WTC11 (cell line): Measurements from ENCODE around the gene DGCR8. TPM values are rescaled to one million over a fixed set of nuclear protein-coding genes. Genes with fewer than 3 reads are reported as not detected.

Experiments used
- ATAC-seq: fragments of 200-7000 bp; cut with Tn5 transposase; 2 replicates; pipeline ENCODE4 v1.10.0; 2021; ENCODE audit warnings: mild to moderate bottlenecking, moderate library complexity
- CTCF ChIA-PET: fragments of 300-600 bp; sonication (Branson Sonifier 250); formaldehyde crosslinking; loops from one replicate; lab custom pipeline; 2021; ENCODE audit warnings: antibody characterized with exemption; lab: Charles Lee
- POLR2A ChIA-PET: fragments of 350-600 bp; sonication (Branson Sonifier 250); formaldehyde crosslinking; loops from one replicate; lab custom pipeline; 2021; ENCODE audit warnings: antibody characterized with exemption; lab: Charles Lee
- DNase-seq: peaks from one replicate; pipeline ENCODE4 v3.0.0; 2021; ENCODE audit warnings: low spot score
- H3K27ac Mint-ChIP-seq: 2 replicates; pipeline ENCODE4 v1.8.0; 2021; ENCODE audit warnings: mixed read lengths
- H3K27me3 Mint-ChIP-seq: 2 replicates; pipeline ENCODE4 v1.8.0; 2021; ENCODE audit warnings: low read depth, mild to moderate bottlenecking, moderate library complexity, mixed read lengths
- H3K36me3 Mint-ChIP-seq: 2 replicates; pipeline ENCODE4 v1.8.0; 2021; ENCODE audit warnings: mixed read lengths
- H3K4me1 Mint-ChIP-seq: 2 replicates; pipeline ENCODE4 v1.8.0; 2022; ENCODE audit warnings: mixed read lengths
- H3K4me3 Mint-ChIP-seq: 2 replicates; pipeline ENCODE4 v1.8.0; 2021; ENCODE audit warnings: mild to moderate bottlenecking, moderate library complexity, mixed read lengths
- H3K9me3 Mint-ChIP-seq: 2 replicates; pipeline ENCODE4 v1.8.0; 2021; ENCODE audit warnings: mixed read lengths
- ARID4B ChIP-seq: sonication (generic); formaldehyde crosslinking; IDR thresholded peaks from 2 replicates; pipeline ENCODE4 v1.8.0; 2023; ENCODE audit warnings: missing genetic modification reagents, mild to moderate bottlenecking, borderline replicate concordance
- CDX4 ChIP-seq: fragments of 250-450 bp; sonication (Bioruptor Pico); IDR thresholded peaks from 2 replicates; pipeline ENCODE4 v1.9.0; 2021; ENCODE audit warnings: moderate library complexity, mild to moderate bottlenecking, inconsistent platforms, borderline replicate concordance
- E2F4 ChIP-seq: sonication (generic); formaldehyde crosslinking; IDR thresholded peaks from 2 replicates; pipeline ENCODE4 v1.8.1; 2022; ENCODE audit warnings: low read depth, mild to moderate bottlenecking, moderate library complexity, missing genetic modification reagents, borderline replicate concordance
- FOXP4 ChIP-seq: sonication (generic); formaldehyde crosslinking; IDR thresholded peaks from 2 replicates; pipeline ENCODE4 v1.8.0; 2022; ENCODE audit warnings: mild to moderate bottlenecking, missing genetic modification reagents
- GRHL2 ChIP-seq: fragments of 250-450 bp; sonication (Bioruptor Pico); IDR thresholded peaks from 2 replicates; pipeline ENCODE4 v1.8.0; 2022; ENCODE audit warnings: mild to moderate bottlenecking, moderate library complexity; ENCODE audit not compliant: insufficient replicate concordance, severe bottlenecking
- HMGA2 ChIP-seq: fragments of 250-450 bp; sonication (Bioruptor Pico); IDR thresholded peaks from 2 replicates; pipeline ENCODE4 v1.4.0; 2021; ENCODE audit warnings: mild to moderate bottlenecking, moderate library complexity
- HMGXB4 ChIP-seq: sonication (generic); formaldehyde crosslinking; IDR thresholded peaks from 2 replicates; pipeline ENCODE4 v1.8.1; 2023; ENCODE audit warnings: mild to moderate bottlenecking, moderate library complexity, missing genetic modification reagents
- IRF2 ChIP-seq: sonication (generic); formaldehyde crosslinking; IDR thresholded peaks from 2 replicates; pipeline ENCODE4 v1.8.0; 2022; ENCODE audit warnings: low read depth, missing genetic modification reagents, borderline replicate concordance
- MAX ChIP-seq: sonication (generic); formaldehyde crosslinking; IDR thresholded peaks from 2 replicates; pipeline ENCODE4 v1.8.0; 2022; ENCODE audit warnings: mild to moderate bottlenecking, missing genetic modification reagents
- MXD4 ChIP-seq: fragments of 250-450 bp; sonication (Bioruptor Pico); IDR thresholded peaks from 2 replicates; pipeline ENCODE4 v1.8.0; 2021; ENCODE audit warnings: mild to moderate bottlenecking, moderate library complexity, borderline replicate concordance
- RELA ChIP-seq: sonication (generic); formaldehyde crosslinking; IDR thresholded peaks from 2 replicates; pipeline ENCODE4 v1.8.1; 2022; ENCODE audit warnings: missing genetic modification reagents, mild to moderate bottlenecking, borderline replicate concordance
- RORB ChIP-seq: fragments of 250-450 bp; sonication (Bioruptor Pico); IDR thresholded peaks from 2 replicates; pipeline ENCODE4 v1.9.0; 2021; ENCODE audit warnings: mild to moderate bottlenecking
- STAT6 ChIP-seq: sonication (generic); formaldehyde crosslinking; conservative IDR thresholded peaks from 2 replicates; pipeline ENCODE4 v1.8.1; 2023; ENCODE audit warnings: mild to moderate bottlenecking, low read depth, missing genetic modification reagents, moderate library complexity
- TEAD1 ChIP-seq: sonication (generic); formaldehyde crosslinking; IDR thresholded peaks from 2 replicates; pipeline ENCODE4 v1.8.0; 2022; ENCODE audit warnings: mild to moderate bottlenecking, missing genetic modification reagents
- ZSCAN18 ChIP-seq: fragments of 250-450 bp; sonication (Bioruptor Pico); IDR thresholded peaks from 2 replicates; pipeline ENCODE4 v2.1.2; 2022; ENCODE audit warnings: mild to moderate bottlenecking, moderate library complexity
- total RNA-seq: library from RNA; stranded (reverse); gene quantifications from 3 replicates; pipeline ENCODE4 v1.2.3, GENCODE V29; 2021

Gene DGCR8
- total RNA-seq, 1 experiment from 2014 or later: 55.0 TPM

- no peak for TF ChIP-seq TEAD1
- no peak for TF ChIP-seq STAT6 (CRISPR knock-in tag)
- no peak for TF ChIP-seq E2F4 (CRISPR knock-in tag)
- no peak for TF ChIP-seq RELA (CRISPR knock-in tag)
Measured at GRCh38 chr22:20055654-20056053, 24.4 kb upstream of the DGCR8 start (continued).

GRCh38 chr22:20056161-20056560, 23.9 kb upstream of the DGCR8 start:
- Mint-ChIP-seq H3K36me3 (peaks cover 3% of the 10 kb centered on the region; the same call in 1 of the 2 replicates), H3K4me1 (no peaks in the 10 kb centered on the region), H3K27ac (0 out of 2 replicates have a peak overlapping the region, but pooled peaks have one; percentile 27), H3K27me3 (no peaks in the 10 kb centered on the region; the same call in 1 of the 2 replicates), H3K4me3 (no peak overlapping the region), H3K9me3 (no peaks in the 10 kb centered on the region)
- no peak for DNase-seq
- CTCF ChIA-PET: no interaction called here
- no peak for TF ChIP-seq GRHL2 (CRISPR knock-in tag)
- TF ChIP-seq HMGXB4 (CRISPR knock-in tag): no peak
- no peak for TF ChIP-seq MXD4 (CRISPR knock-in tag)
- no peak for TF ChIP-seq HMGA2
- TF ChIP-seq MAX: no peak
- TF ChIP-seq CDX4 (CRISPR knock-in tag): no peak
- no peak for TF ChIP-seq ZSCAN18 (CRISPR knock-in tag)
- TF ChIP-seq IRF2: no peak
- no peak for TF ChIP-seq E2F4 (CRISPR knock-in tag)
- TF ChIP-seq RORB: no peak
- TF ChIP-seq ARID4B (CRISPR knock-in tag): no peak
- TF ChIP-seq FOXP4 (CRISPR knock-in tag): no peak
- TF ChIP-seq, all 79 proteins: peak for 0
- no peak for ATAC-seq
- POLR2A ChIA-PET: no interaction called here
